HG02885 (cell line): ENCODE measurements around the gene GPR156.
"Not testable (repeated sequence)": the region's sequence is repeated elsewhere in the genome, so short reads cannot be mapped to it uniquely, and the experiment has no call there.

ENCODE experiments used
- ATAC-seq: cut with Tn5 transposase; IDR thresholded peaks from one replicate; pipeline ENCODE4 v1.9.1; 2021; ENCODE audit warnings: mild to moderate bottlenecking; ENCODE audit not compliant: unreplicated experiment, poor library complexity

The GPR156 gene

GRCh38 chr3:120284747-120285507, at the start of gene GPR156:
Gene GPR156, minus strand, starts transcription at chr3:120285222. Its CDS starts 41,124 bp downstream, at chr3:120244098.
- ATAC-seq = peak; percentile 56

- no peak for ATAC-seq
These were observed 47.6 kb upstream of the GPR156 start for GRCh38 chr3:120332646-120333045.

- ATAC-seq = no peak
These were observed 46.1 kb upstream of the GPR156 start for GRCh38 chr3:120331076-120331475.

- no peak for ATAC-seq
These were observed 41.8 kb upstream of the GPR156 start for GRCh38 chr3:120326784-120327183.

- ATAC-seq = no peak
These were observed 39.2 kb upstream of the GPR156 start for GRCh38 chr3:120324190-120324589.

- ATAC-seq = not testable (repeated sequence)
These were observed 38.7 kb upstream of the GPR156 start for GRCh38 chr3:120323761-120324160.

GRCh38 chr3:120311863-120312794, 27.1 kb upstream of the GPR156 start:
- no peak for ATAC-seq

GRCh38 chr3:120306519-120307455, 21.8 kb upstream of the GPR156 start:
- ATAC-seq = no peak

GRCh38 chr3:120304616-120305015, 19.6 kb upstream of the GPR156 start:
- no peak for ATAC-seq

- no peak for ATAC-seq
These were observed 17.3 kb upstream of the GPR156 start for GRCh38 chr3:120302361-120302760.

GRCh38 chr3:120300971-120301370, 15.9 kb upstream of the GPR156 start:
- ATAC-seq = no peak

GRCh38 chr3:120299403-120299802, 14.4 kb upstream of the GPR156 start:
- no peak for ATAC-seq

GRCh38 chr3:120298996-120299395, 14.0 kb upstream of the GPR156 start:
- ATAC-seq = no peak

GRCh38 chr3:120291552-120291951, 6.5 kb upstream of the GPR156 start:
- ATAC-seq = not testable (repeated sequence)

GRCh38 chr3:120289636-120290035, 4.6 kb upstream of the GPR156 start:
- ATAC-seq = no peak

- ATAC-seq = no peak
These were observed 1.4 kb upstream of the GPR156 start for GRCh38 chr3:120286465-120286864.

- no peak for ATAC-seq
These were observed 453 bp upstream of the GPR156 start for GRCh38 chr3:120285508-120285841.

GRCh38 chr3:120281261-120281660, 3.8 kb downstream of the GPR156 start:
- ATAC-seq = no peak

- ATAC-seq = no peak
These were observed 4.5 kb downstream of the GPR156 start for GRCh38 chr3:120280566-120280965.

- ATAC-seq = no peak
These were observed 5.0 kb downstream of the GPR156 start for GRCh38 chr3:120280026-120280425.
